HG03575 (cell line): Measurements from ENCODE around the gene RPTOR.

Source experiments
- ATAC-seq: cut with Tn5 transposase; IDR thresholded peaks from one replicate; pipeline ENCODE4 v1.9.1; 2021; ENCODE audit not compliant: unreplicated experiment, insufficient number of reproducible peaks, low FRiP score; ENCODE audit errors: extremely low read depth

The RPTOR gene

DNA sequence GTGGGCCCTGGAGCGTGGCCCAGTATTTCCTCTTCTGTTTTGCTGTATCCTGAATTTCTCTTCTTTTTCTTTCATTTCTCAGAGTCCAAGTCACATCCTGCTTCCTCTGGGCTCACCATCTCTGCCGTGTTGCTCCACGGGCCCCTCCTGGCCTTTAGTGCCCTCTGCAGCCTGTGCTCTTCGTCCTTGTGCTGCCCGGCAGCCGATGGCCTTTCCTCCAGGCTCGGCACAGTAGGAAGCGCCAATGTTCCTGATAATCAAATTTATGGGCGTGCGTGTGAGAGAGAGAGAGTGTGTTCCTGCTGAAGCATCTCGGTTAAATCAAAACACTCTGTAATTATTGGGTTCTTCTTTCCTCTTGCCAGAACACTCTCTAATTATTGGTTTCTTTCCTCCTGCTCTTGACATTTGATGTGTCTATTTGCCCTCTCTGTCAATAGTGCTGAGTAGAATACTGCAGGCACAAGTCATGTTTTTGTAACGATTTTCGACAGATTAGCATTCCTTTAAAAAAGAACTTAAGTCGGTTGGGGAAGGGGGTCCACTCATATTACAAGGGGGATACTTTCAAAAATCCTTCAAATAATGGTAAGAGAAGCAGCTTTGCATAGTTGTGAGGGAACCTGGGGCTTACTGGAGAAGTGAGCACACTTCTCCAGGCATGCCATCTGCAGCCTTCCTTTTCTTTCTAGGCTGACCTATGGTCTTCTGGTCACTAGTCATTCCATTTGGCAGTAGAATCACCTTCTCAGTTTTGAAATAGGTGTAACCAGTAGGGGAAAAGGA lies 126.6 kb downstream of the RPTOR start:
- ATAC-seq: no peak

GRCh38 chr17:80671825-80672110 lies 127.1 kb downstream of the RPTOR start:
- no peak for ATAC-seq

DNA sequence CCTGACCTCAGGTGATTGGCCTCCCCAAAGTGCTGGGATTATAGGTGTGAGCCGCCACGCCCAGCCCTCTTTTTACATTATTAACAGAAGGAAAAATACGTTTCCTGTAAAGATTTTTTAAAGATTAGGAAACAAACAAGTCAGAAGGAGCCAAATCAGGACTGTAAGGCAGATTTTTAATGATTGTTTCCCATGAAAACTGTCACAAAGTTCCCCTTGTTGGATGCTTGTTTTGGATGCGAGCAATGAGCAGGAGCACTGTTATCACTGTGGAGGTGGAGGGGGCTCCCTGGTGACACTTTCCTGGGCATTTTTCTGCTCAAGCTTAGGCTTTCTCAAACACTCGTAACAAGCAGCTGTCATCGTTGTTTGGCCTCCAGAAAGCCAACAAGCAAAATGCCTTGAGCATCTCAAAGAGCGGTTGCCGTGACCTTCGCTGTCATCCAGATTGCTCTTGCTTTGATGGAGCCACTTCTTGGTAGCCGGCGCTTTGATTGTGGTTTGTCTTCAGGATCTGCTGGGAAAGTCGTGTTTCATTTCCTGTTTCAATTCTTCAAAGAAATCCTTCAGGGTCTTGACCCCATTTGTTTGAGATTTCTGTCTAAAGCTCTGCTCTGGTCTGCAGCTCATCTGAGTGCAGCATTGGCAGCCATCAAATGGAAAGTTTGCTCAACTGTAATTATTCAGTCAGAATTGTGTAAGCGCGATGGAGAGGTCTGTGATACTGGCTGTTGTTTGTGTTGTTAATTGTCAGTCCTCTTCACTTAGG lies 128.7 kb downstream of the RPTOR start:
- ATAC-seq: no peak

GRCh38 chr17:80675438-80676095 lies 130.9 kb downstream of the RPTOR start:
- no peak for ATAC-seq

- ATAC-seq: no peak
These were observed 131.4 kb downstream of the RPTOR start for GRCh38 chr17:80676096-80676466.

DNA sequence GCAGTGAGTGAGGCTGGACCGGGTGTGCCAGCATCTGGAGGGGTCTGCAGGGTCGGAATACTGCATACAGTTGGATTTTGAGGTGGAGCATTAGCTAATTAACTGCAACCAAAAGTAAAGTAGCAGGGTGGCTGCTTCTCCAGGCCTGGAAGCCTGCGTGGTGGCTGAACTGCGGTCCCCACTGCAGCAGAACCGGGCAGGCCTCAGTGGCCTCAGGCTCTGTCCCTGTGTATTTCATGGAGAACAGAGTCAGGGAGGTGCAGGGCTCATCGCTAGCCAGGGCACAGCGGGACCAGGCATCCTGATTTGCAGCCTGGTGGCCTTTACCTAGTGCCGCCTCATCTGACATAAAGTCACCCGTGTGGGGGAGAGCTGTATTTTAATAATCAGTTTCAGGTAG lies 131.9 kb downstream of the RPTOR start:
- ATAC-seq: no peak

DNA sequence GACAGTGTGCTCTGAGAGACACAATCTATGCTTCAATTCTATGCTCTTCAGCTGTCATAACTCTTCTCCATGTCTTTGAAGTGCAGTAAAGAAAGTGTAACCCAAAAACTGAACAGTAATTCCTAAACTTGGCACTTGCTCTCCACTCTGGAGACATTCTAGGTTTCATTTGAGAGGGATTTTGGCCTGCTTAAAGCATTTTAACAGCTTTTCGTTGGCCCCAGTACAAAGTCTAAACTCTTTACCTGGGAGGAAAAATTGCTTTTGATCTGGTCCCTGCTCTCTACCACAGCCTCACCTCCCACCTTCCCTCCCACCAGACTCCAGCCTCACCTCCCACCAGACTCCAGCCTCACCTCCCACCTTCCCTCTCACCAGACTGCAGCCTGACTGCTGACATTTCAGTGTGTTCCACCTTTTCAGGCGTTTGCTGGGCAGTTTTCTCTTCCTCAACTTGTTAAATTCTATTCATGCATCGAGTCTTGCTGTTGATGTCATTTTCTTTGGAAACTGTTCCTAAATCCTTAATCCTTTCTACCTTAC lies 132.6 kb downstream of the RPTOR start:
- ATAC-seq: no peak

- ATAC-seq: no peak
These were observed 135.2 kb downstream of the RPTOR start for GRCh38 chr17:80679816-80680215.

DNA sequence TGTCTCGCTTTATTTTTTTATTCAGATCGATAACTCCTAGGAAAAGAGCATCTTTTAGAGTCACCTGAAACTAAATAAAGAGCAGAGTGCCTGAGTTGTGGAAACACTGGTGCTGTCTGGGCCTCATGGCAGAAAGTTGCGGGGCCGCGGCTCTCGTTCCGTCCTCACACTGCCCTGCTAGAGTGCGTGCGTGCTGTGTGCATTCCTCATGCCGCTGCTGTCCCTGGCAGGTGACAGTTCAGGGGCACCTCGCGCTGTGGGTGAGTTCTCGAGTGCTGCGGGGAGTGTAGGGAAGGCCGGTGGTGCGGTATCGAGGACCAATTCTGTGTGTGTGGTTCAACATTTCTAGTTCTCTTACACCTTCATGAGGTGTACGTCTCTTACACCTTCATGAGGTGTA lies 136.6 kb downstream of the RPTOR start:
- ATAC-seq: no peak

DNA sequence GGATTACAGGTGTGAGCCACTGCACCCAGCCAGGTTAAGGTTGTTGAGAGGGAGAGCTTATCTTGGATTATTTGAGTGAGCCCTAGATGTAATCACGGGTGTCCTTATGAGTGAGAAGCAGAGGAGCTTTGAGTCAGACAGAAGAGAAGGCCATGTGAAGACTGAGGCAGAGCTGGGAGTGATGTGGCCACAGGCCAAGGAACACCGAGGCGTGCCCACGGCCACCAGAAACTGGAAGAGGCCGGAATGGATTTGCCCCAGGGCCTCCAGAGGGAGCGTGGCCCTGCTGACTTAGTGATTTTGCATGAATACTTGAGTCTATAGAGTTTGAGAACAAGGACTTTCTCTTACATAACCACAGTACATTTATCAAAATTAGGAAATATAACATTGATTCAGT lies 137.7 kb downstream of the RPTOR start:
- ATAC-seq: no peak

- no peak for ATAC-seq
These were observed 139.0 kb downstream of the RPTOR start for GRCh38 chr17:80683625-80684104.

- no peak for ATAC-seq
These were observed 143.2 kb downstream of the RPTOR start for GRCh38 chr17:80687839-80688238.

- ATAC-seq: no peak
These were observed 144.5 kb downstream of the RPTOR start for GRCh38 chr17:80689129-80689619.

DNA sequence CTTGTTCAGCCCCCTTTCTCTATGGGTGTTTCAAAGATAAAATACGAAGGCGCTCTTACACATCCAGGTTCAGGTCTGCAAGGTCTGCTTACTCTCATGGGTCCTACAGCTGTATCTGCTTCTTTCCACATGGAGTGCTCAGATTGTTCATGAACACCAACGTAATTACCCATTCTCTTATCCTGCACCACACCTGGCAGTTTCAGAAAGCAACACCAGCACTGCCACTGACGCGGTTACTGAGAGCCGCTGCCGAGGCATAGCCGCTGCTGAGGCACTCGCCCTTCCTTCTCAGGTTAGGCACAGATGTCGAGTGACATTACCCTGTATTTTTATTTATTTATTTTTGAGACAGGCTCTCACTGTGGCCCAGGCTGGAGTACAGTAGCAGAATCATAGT lies 147.1 kb downstream of the RPTOR start:
- ATAC-seq: no peak

DNA sequence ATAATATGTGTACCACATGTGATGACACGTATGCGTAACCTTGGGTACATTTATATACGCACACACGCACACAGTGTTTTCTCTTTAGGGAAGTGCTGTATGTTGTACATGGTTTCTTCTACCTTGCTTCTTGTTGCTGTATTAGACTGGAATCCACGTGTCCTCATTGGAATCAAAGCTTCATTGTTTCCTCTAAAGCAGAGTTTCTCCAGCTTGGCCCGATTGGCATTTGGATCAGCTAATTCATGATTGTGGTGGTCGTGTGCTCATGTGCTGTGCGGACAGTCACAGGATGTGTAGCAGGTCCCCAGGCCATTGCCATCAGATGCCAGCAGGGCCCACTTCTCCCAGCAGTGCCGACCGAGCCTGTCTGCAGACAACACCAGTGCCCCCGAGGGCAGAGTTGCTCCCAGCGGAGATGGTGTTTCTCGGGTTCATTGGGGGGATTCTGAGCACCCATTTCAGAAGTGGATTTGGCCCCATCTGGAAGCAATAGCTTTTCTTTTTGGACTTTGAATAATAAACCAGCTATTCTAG lies 148.4 kb downstream of the RPTOR start:
- no peak for ATAC-seq

- ATAC-seq: no peak
These were observed 148.9 kb downstream of the RPTOR start for GRCh38 chr17:80693511-80693910.

- ATAC-seq: no peak
These were observed 149.7 kb downstream of the RPTOR start for GRCh38 chr17:80694085-80694991.
